ENCODE results near the gene ZNF761.
"Not testable (repeated sequence)": the region's sequence is repeated elsewhere in the genome, so short reads cannot be mapped to it uniquely, and the experiment has no call there.

The ZNF761 gene

DNA sequence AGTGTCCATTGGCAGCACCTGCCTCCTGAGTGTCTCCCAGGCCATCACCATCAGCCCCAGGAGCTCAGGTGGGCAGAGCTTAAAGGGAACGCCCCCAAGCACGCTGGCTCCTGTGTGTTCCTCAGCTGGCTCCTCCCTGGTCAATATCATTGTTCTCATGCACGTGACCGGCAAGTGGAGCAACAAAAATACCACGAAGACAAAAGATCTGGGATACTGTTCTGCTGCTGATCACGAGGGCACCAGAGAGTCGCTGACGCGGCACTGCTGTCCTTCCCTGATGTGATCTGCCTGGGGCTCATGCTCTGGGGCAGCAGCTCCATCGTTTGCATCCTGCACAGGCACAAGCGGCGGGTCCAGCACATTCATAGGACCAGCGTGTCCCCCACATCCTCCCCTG, 8.7 kb upstream of the ZNF761 start:
- not testable (repeated sequence) for H3K9me3 Mint-ChIP-seq; DNase-seq (ENCODE audit: low spot score)

DNA sequence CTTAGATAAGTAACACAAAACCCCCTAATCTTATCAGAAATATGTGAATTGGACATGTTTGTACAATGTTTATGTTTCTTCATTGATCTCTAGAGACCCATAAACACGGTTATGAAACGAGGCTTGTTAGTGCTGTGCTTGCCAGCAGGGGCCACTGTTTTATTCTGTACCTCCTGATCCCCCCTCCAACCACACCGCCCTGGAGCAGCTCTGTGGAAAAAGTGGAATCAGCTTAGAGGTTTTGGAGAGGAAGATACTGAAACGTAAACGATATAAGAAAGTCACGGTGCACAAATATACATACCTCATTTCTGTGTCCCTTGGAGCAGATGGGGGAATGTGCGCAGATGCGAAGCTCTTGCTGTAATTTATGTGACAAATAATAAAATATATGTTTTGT, 8.1 kb upstream of the ZNF761 start:
- not testable (repeated sequence) for H3K36me3 Mint-ChIP-seq (ENCODE audit: low read depth); DNase-seq (ENCODE audit: low spot score); H3K4me1 Mint-ChIP-seq (ENCODE audit: low read depth); H3K4me3 Mint-ChIP-seq; H3K27ac Mint-ChIP-seq; H3K27me3 Mint-ChIP-seq (ENCODE audit: low read depth); H3K9me3 Mint-ChIP-seq

More for the DNA sequence above, 8.7 kb upstream of the ZNF761 start:
- not testable (repeated sequence) for H3K36me3 Mint-ChIP-seq (ENCODE audit: low read depth); H3K4me1 Mint-ChIP-seq (ENCODE audit: low read depth); H3K4me3 Mint-ChIP-seq; H3K27ac Mint-ChIP-seq; H3K27me3 Mint-ChIP-seq (ENCODE audit: low read depth)

DNA sequence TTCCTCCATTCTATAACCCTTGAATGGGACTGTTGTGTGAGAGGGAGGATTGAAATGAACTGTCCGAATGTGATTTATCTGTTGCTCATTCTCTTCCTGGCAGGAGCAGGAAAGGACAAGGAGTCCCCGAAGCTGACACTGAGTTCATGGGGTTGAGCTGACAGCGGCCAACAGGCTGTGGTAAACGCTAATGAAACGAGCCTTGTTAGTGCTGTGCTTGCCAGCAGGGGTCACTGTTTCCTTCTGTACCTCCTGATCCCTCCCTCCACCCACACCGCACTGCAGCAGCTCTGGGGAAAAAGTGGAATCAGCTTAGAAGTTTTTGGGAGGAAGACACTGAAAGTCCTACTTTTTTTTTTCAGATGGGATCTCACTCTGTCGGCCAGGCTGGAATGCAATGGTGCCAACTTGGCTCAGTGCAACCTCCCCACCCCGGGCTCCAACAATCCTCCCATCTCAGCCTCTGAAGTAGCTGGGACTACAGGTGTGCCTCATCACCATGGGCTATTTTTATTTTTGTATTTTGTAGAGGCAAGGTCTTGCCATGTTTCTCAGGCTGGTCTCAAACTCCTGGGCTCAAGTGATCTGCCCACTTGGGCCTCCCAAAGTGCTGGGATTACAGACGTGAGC, 6.7 kb upstream of the ZNF761 start:
- Mint-ChIP-seq H3K4me3 (no peak overlapping the region), H3K27ac (no peak overlapping the region), H3K27me3 (ENCODE audit: low read depth) (no peaks in the 10 kb centered on the region), H3K36me3 (ENCODE audit: low read depth) (no peaks in the 10 kb centered on the region), H3K4me1 (ENCODE audit: low read depth) (no peaks in the 10 kb centered on the region), H3K9me3 (no peaks in the 10 kb centered on the region)
- DNase-seq (ENCODE audit: low spot score), result peak; percentile 34

DNA sequence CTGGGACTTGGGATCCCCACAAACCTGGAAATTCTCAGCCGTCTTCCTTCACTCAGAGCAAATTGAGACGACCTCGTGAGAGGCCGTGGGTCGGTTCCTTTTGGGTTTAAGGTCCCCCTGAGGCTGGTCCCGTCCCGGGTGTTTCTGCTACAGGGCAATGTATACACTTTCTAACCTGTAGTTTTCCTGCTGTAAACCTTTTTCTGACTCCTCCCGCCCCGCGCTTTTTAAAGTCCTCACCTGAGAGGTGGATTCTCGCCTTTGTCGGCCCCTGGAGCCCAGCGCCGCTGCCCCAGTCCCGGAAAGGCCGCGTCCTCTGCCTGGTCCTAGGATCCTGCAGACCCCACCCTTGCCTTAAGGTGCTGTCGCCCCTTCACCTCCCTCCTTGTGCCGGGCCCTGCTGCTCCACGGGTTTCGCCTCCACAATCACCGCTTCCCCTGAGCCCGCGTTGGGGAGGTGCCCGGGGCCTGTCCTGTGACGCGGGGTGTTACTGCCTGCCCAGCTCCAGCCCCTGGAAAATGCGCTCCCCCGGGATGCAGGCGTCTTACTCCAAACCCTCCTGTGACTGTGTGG, 391 bp downstream of the ZNF761 start:
- Mint-ChIP-seq H3K9me3 (peaks cover 18% of the 10 kb centered on the region), H3K27me3 (ENCODE audit: low read depth) (no peaks in the 10 kb centered on the region), H3K4me1 (ENCODE audit: low read depth) (peaks cover 15% of the 10 kb centered on the region), H3K27ac (peak overlapping the region; percentile 94), H3K36me3 (ENCODE audit: low read depth) (peaks cover 47% of the 10 kb centered on the region), H3K4me3 (peak overlapping the region; percentile 97)
- no peak for DNase-seq (ENCODE audit: low spot score)

DNA sequence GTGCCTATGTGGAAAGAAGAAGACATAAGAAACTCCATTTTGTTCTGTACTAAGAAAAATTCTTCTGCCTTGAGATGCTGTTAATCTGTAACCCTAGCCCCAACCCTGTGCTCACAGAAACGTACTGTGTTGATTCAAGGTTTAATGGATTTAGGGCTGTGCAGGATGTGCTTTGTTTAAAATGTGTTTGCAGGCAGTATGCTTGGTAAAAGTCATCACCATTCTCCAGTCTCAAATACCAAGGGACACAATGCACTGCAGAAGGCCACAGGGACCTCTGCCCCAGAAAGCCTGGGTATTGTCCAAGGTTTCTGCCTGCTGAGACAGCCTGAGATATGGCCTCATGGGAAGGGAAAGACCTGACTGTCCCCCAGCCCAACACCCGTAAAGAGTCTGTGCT, 12.0 kb downstream of the ZNF761 start:
- not testable (repeated sequence) for H3K27ac Mint-ChIP-seq; DNase-seq (ENCODE audit: low spot score)
- peaks cover 57% of the 10 kb centered on the region for H3K9me3 Mint-ChIP-seq

DNA sequence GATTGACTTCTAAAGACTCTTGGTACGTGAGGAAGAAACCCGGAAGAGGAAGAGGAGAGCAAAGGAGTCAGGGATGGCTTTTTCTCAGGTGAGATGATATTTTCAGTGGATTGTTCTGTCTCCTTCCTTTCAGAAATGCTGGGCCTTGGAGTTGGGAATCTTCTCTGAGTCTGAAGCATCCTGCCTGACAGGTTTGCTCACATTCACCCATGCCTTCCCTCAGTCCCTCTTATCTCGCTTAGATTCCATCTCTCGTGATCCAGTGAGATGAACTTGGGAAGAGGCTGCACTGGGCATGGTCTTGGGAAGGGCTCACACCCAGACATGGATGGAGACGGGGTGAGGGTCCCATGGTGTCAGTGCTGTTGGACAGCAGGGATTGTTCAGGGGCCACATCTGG, 15.4 kb downstream of the ZNF761 start:
- not testable (repeated sequence) for H3K4me3 Mint-ChIP-seq; DNase-seq (ENCODE audit: low spot score); H3K27me3 Mint-ChIP-seq (ENCODE audit: low read depth); H3K4me1 Mint-ChIP-seq (ENCODE audit: low read depth); H3K27ac Mint-ChIP-seq
- Mint-ChIP-seq H3K36me3 (ENCODE audit: low read depth) (peaks cover 85% of the 10 kb centered on the region), H3K9me3 (peaks cover 66% of the 10 kb centered on the region)

More for the DNA sequence above, 12.0 kb downstream of the ZNF761 start:
- not testable (repeated sequence) for H3K4me3 Mint-ChIP-seq; H3K27me3 Mint-ChIP-seq (ENCODE audit: low read depth); H3K4me1 Mint-ChIP-seq (ENCODE audit: low read depth)
- H3K36me3 Mint-ChIP-seq (ENCODE audit: low read depth), result peaks cover 84% of the 10 kb centered on the region

DNA sequence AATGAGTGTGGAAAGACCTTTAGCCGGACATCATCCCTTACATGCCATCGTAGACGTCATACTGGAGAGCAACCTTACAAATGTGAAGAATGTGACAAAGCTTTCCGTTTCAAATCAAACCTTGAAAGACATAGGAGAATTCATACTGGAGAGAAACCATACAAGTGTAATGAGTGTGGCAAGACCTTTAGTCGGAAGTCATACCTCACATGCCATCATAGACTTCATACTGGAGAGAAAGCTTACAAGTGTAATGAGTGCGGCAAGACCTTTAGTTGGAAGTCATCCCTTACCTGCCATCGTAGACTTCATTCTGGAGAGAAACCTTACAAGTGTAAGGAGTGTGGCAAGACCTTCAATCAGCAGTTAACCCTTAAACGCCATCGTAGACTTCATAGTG, 24.0 kb downstream of the ZNF761 start:
- H3K36me3 Mint-ChIP-seq (ENCODE audit: low read depth), result peaks cover 67% of the 10 kb centered on the region
- H3K4me3 Mint-ChIP-seq, result no peak overlapping the region
- H3K9me3 Mint-ChIP-seq, result peaks cover 70% of the 10 kb centered on the region
- no peak overlapping the region for H3K27ac Mint-ChIP-seq
- no peaks in the 10 kb centered on the region for H3K27me3 Mint-ChIP-seq (ENCODE audit: low read depth)
- no peak for DNase-seq (ENCODE audit: low spot score)
- H3K4me1 Mint-ChIP-seq (ENCODE audit: low read depth), result no peaks in the 10 kb centered on the region

DNA sequence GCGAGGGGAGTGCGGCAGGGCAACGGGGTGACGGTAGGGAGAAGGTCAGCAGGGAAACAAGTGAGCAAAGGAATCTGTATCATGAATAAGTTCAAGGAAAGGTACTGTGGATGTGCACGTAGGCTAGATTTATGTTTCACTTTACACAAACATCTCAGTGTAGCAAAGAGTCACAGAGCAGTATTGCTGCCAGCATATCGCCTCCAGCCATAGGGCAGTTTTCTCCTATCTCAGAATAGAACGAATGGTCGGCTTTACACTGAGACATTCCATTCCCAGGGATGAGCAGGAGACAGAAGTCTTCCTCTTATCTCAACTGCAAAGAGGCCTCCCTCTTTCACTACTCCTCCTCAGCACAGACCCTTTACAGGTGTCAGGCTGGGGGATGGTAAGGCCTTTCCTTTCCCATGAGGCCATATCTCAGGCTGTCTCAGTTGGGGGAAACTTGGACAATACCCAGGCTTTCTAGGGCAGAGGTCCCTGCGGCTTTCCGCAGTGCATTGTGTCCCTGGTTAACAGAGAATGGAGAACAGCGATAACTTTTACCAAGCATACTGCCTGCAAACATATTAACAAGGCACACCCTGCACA, 28.4 kb downstream of the ZNF761 start:
- H3K27me3 Mint-ChIP-seq (ENCODE audit: low read depth); H3K27ac Mint-ChIP-seq; H3K4me1 Mint-ChIP-seq (ENCODE audit: low read depth); DNase-seq (ENCODE audit: low spot score); H3K4me3 Mint-ChIP-seq: not testable (repeated sequence)
- H3K36me3 Mint-ChIP-seq (ENCODE audit: low read depth), result peaks cover 30% of the 10 kb centered on the region
- peaks cover 74% of the 10 kb centered on the region for H3K9me3 Mint-ChIP-seq

DNA sequence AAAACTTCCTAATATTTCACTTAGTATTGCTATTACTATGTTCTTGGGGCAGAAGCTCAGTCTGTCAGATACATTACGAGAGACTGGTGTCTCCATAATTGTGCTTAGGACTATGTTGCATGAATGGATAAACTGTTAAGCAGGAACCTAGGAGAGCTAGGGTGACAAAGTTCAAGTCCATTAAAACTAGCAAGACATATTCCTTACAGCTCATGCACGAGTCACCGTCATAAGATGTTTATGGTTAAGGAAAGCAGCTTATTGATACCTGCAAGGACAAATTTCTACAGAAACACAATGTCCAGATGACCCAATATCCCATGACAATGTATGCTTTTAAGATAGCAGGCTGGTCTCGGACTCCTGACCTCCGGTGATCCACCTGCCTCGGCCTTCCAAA, 30.1 kb downstream of the ZNF761 start:
- Mint-ChIP-seq H3K36me3 (ENCODE audit: low read depth) (peaks cover 16% of the 10 kb centered on the region), H3K4me1 (ENCODE audit: low read depth) (peaks cover 2% of the 10 kb centered on the region), H3K27ac (no peak overlapping the region), H3K4me3 (no peak overlapping the region), H3K27me3 (ENCODE audit: low read depth) (no peaks in the 10 kb centered on the region), H3K9me3 (peaks cover 66% of the 10 kb centered on the region)
- DNase-seq (ENCODE audit: low spot score), result no peak

DNA sequence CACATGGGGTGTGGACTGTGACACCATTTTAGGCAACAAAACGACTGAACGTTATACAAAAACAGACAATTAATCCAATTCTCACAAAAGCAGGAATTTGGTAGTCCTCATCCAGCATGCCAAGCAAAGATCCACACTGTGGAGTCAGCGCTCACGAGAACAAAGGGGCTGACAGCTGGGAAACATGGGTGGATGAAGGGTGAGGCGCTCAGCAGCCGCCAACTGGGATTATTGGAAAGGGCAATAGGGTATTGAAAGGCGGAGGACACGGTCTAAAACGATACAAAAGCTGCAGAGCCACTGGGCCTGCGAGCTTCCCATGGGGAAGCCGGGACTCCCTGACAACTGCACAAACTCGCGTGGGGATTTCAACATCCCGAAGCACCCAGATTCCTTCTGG, 31.1 kb downstream of the ZNF761 start:
- Mint-ChIP-seq H3K27ac (no peak overlapping the region), H3K4me1 (ENCODE audit: low read depth) (peaks cover 2% of the 10 kb centered on the region), H3K9me3 (peaks cover 59% of the 10 kb centered on the region), H3K4me3 (no peak overlapping the region), H3K36me3 (ENCODE audit: low read depth) (peaks cover 14% of the 10 kb centered on the region), H3K27me3 (ENCODE audit: low read depth) (no peaks in the 10 kb centered on the region)
- DNase-seq (ENCODE audit: low spot score), result no peak

DNA sequence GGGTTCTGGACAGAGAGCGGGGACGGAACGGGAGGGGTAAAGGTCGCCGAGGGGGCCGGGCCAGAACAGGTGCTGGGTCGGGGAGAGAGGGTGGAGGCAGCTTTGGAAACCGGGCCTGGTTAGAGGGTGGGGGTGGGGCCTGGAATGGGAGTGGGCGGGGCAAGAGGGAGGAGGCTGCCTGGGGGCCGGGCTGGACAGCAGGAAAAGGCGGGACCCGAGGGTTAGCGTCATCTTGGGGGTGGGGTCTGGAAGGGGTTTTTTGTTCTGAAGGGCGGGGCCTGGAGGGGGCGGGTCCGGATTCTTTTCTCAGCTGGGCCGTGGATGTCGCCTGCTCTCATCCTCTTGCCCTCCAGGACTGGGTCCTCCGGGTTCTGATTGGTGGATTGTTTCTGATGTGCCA, 31.5 kb downstream of the ZNF761 start:
- H3K4me1 Mint-ChIP-seq (ENCODE audit: low read depth), result peaks cover 2% of the 10 kb centered on the region
- peaks cover 14% of the 10 kb centered on the region for H3K36me3 Mint-ChIP-seq (ENCODE audit: low read depth)
- no peak for DNase-seq (ENCODE audit: low spot score)
- H3K9me3 Mint-ChIP-seq, result peaks cover 56% of the 10 kb centered on the region
- no peaks in the 10 kb centered on the region for H3K27me3 Mint-ChIP-seq (ENCODE audit: low read depth)
- H3K4me3 Mint-ChIP-seq, result no peak overlapping the region
- H3K27ac Mint-ChIP-seq, result no peak overlapping the region

DNA sequence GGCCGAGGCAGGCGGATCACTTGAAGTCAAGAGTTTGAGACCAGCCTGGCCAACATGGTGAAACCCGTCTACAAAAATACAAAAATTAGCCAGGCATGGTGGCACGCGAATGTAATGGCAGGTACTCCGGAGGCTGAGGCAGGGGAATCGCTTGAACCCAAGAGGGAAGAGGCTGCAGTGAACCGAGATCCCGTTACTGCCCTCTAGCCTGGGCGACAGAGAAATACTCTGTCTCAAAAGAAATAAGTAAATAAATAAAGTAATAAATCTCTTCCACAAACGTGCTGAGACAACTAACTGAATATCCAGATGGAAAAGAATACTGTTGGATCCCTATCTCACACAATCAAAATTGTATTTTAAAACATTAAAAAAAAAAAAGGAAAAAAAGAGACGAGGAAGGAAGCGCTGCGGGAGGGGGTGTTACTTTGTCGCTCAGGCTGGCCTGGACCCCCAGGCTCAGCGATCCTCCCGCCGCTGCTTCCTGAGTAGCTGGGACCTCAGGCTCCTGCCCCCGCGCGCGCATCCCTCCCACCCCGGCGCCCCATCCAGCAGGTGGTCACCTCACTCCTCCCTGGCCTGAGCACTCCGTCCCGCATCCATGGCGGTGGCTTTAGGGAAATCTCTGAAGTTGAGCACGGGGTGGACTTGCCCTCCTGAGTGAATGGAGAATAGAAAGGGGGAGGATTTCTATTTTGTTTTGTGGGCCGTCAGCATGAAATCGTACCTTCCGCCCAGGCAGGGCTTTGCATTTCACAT, 35.1 kb downstream of the ZNF761 start:
- Mint-ChIP-seq H3K27ac (no peak overlapping the region), H3K36me3 (ENCODE audit: low read depth) (peaks cover 25% of the 10 kb centered on the region), H3K27me3 (ENCODE audit: low read depth) (no peaks in the 10 kb centered on the region), H3K9me3 (peaks cover 47% of the 10 kb centered on the region), H3K4me1 (ENCODE audit: low read depth) (peaks cover 14% of the 10 kb centered on the region), H3K4me3 (peak overlapping the region; percentile 85)
- no peak for DNase-seq (ENCODE audit: low spot score)

DNA sequence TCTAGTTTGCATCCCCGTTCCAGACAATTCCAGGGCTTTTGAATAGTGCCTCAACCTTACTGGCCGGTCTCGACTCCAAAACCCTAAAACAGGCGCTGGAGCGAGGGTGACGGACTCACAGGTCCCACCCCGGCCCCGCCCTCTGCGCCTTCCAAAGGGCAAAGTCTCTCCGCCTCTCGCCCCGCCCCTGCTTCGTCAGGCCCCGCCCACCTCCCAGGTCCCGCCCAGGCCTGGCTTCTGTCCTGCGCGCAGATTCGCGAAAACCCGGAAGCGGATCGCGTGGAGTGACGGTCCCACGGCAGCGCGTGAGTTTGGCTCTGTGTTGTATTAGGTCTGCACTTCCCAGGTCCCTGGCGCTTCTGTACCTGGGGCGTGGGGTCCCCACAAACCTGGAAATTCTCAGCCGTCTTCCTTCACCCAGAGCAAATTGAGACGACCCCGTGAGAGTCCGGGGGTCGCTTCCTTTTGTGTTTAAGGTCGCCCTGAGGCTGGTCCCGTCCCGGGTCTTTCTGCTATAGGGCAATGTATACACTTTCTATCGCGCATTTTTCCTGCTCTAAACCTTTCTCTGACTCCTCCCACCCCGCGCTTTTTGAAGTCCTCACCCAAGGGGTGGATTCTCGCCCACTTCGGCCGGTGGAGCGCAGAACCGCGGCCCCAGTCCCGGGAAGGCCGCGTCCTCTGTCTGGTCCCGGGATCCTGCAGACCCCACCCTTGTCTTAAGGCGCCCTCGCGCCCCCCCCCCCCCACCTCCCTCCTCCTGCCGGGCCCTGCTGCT, 35.9 kb downstream of the ZNF761 start, which contains the start of gene ZNF813:
ZNF813 (plus strand) TSS at position 249 of the 778 bp plus-strand sequence. CDS start 16,090 bp downstream, outside the sequence.
- peaks cover 51% of the 10 kb centered on the region for H3K9me3 Mint-ChIP-seq
- H3K27me3 Mint-ChIP-seq (ENCODE audit: low read depth), result no peaks in the 10 kb centered on the region
- H3K4me3 Mint-ChIP-seq, result peak within 1 kb of the TSS; percentile 85
- peaks cover 14% of the 10 kb centered on the region for H3K4me1 Mint-ChIP-seq (ENCODE audit: low read depth)
- DNase-seq (ENCODE audit: low spot score), result peak; percentile 85
- H3K36me3 Mint-ChIP-seq (ENCODE audit: low read depth), result peaks cover 28% of the 10 kb centered on the region
- peak within 1 kb of the TSS; percentile 83 for H3K27ac Mint-ChIP-seq
